ENCODE results near the gene BNC2. TPM values are rescaled to one million over a fixed set of nuclear protein-coding genes. Genes with fewer than 3 reads are reported as not detected.

Gene BNC2
- total and polyA plus RNA-seq, 8 donors, result 0.28 to 7.6 (median 0.99) TPM

GRCh38 chr9:16642421-16643109 is 227.9 kb downstream of the BNC2 start:
- ATAC-seq (no peak), DNase-seq (no peak), FAIRE-seq (no peak)
- Histone ChIP-seq H3K27me3 (no peaks in the 10 kb centered on the region), H3K27ac (no peak overlapping the region), H3K4me1 (no peaks in the 10 kb centered on the region), H3K36me3 (no peaks in the 10 kb centered on the region), H3K4me3 (no peak overlapping the region), H3K9me3 (no peaks in the 10 kb centered on the region)
- TF ChIP-seq CTCF (IDR thresholded peaks at IDR 0.05), result no peak
- WGBS, 2 donors, result 39 to 59% methylated on average over 2 of the region's 2 CpGs
- intact Hi-C loops (cut with DNase I), result no loop called here

DNA sequence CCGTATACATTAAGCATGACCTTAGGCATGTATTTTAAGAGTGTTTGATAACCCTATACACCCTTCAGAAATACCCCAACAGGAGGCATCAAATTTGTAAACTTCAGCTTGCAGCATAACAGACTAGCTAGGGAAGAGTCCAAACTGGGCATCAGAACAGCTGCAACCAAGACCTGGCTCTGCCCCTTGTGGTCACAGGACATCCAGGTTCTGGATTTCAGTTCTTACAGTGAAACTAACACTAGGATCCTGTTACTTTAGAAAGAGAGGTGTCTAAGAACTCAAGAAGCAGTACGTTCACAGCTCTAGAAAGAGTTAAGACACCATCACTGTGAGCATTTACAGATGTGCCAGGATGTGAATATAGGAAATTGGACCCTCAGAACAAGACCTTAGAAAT is 229.8 kb downstream of the BNC2 start:
- Histone ChIP-seq H3K4me1 (no peaks in the 10 kb centered on the region), H3K27me3 (no peaks in the 10 kb centered on the region), H3K36me3 (no peaks in the 10 kb centered on the region), H3K9me3 (no peaks in the 10 kb centered on the region), H3K4me3 (no peak overlapping the region), H3K27ac (no peak overlapping the region)
- 64% methylated on average over 2 of the region's 2 CpGs for WGBS, 2 donors
- TF ChIP-seq CTCF (IDR thresholded peaks at IDR 0.05), result no peak
- ATAC-seq, result no peak
- no peak for DNase-seq
- intact Hi-C loops (cut with DNase I), result no loop called here
- FAIRE-seq, result no peak

DNA sequence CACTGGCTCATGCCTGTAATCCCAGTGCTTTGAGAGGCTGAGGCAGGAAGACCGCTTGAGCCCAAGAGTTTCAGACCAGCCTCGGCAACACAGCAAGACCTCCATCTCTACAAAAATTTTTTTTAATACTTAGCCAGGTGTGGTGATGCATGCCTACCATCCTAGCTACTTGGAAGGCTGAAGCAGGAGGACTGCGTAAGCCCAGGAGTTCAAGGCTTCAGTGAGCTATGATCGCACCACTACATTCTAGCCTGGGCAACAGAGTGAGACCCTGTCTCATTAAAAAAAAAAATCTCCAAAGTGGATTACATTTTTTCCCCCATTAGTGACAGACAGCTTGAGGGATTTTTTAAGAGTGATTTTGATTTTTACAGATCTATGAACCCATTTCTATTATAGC is 230.8 kb downstream of the BNC2 start:
- Histone ChIP-seq H3K4me1 (no peaks in the 10 kb centered on the region), H3K27me3 (no peaks in the 10 kb centered on the region), H3K27ac (no peak overlapping the region), H3K36me3 (no peaks in the 10 kb centered on the region), H3K4me3 (no peak overlapping the region), H3K9me3 (no peaks in the 10 kb centered on the region)
- ATAC-seq (no peak), FAIRE-seq (no peak), DNase-seq (no peak)
- intact Hi-C loops (cut with DNase I), result no loop called here
- WGBS, 2 donors, result 89 to 97% methylated on average over 4 of the region's 4 CpGs
- no peak for TF ChIP-seq CTCF (IDR thresholded peaks at IDR 0.05)

GRCh38 chr9:16637911-16638310 is 232.6 kb downstream of the BNC2 start:
- no peaks in the 10 kb centered on the region for H3K4me1 ChIP-seq
- no peak for TF ChIP-seq CTCF (IDR thresholded peaks at IDR 0.05)
- WGBS, 2 donors, result 79 to 89% methylated on average over 5 of the region's 5 CpGs
- H3K27ac ChIP-seq, result no peak overlapping the region
- no peak overlapping the region for H3K4me3 ChIP-seq
- FAIRE-seq (no peak), ATAC-seq (no peak), DNase-seq (no peak)
- intact Hi-C loops (cut with DNase I), result no loop called here
- no peaks in the 10 kb centered on the region for H3K27me3 ChIP-seq
- no peaks in the 10 kb centered on the region for H3K9me3 ChIP-seq
- H3K36me3 ChIP-seq, result no peaks in the 10 kb centered on the region

GRCh38 chr9:16637218-16637617 is 233.3 kb downstream of the BNC2 start:
- WGBS, 2 donors, result 84 to 92% methylated on average over 1 of the region's 1 CpG
- Histone ChIP-seq H3K36me3 (no peaks in the 10 kb centered on the region), H3K27me3 (no peaks in the 10 kb centered on the region), H3K4me1 (no peaks in the 10 kb centered on the region), H3K27ac (no peak overlapping the region), H3K9me3 (no peaks in the 10 kb centered on the region), H3K4me3 (no peak overlapping the region)
- intact Hi-C loops (cut with DNase I), result no loop called here
- DNase-seq, result no peak
- no peak for ATAC-seq
- TF ChIP-seq CTCF (IDR thresholded peaks at IDR 0.05), result no peak
- FAIRE-seq, result no peak
